Memory B cell (primary cell): Measurements from ENCODE around the gene SNTG2.
A peak's percentile ranks its signal among the peaks of the same experiment; 100 is the strongest.
"Not testable (repeated sequence)": the region's sequence is repeated elsewhere in the genome, so short reads cannot be mapped to it uniquely, and the experiment has no call there.

ENCODE experiments used
- ATAC-seq: fragments of 150-1000 bp; cut with Tn5 transposase; 2 replicates; pipeline ENCODE4 v1.10.0; 2021; ENCODE audit warnings: low read depth, mild to moderate bottlenecking, moderate library complexity
- DNase-seq, 2 donors: peaks; one replicate each; pipeline ENCODE4 v3.0.0; 2022; ENCODE audit warnings: low spot score in 2 of 2
- H3K27ac Mint-ChIP-seq: one replicate; pipeline ENCODE4 v1.8.0; 2022; ENCODE audit warnings: mild to moderate bottlenecking, moderate library complexity, mixed read lengths
- H3K27me3 Mint-ChIP-seq: one replicate; pipeline ENCODE4 v1.8.0; 2022; ENCODE audit warnings: mixed read lengths
- H3K36me3 Mint-ChIP-seq: one replicate; pipeline ENCODE4 v1.8.0; 2022; ENCODE audit warnings: mild to moderate bottlenecking, mixed read lengths
- H3K4me1 Mint-ChIP-seq: one replicate; pipeline ENCODE4 v1.8.0; 2022; ENCODE audit warnings: mixed read lengths
- H3K4me3 Mint-ChIP-seq: one replicate; pipeline ENCODE4 v1.8.0; 2022; ENCODE audit warnings: mild to moderate bottlenecking, moderate library complexity, mixed read lengths
- H3K9me3 Mint-ChIP-seq: one replicate; pipeline ENCODE4 v1.8.0; 2022; ENCODE audit warnings: mixed read lengths

SNTG2 gene

GRCh38 chr2:950080-950966, at the start of gene SNTG2:
SNTG2 (plus strand) TSS chr2:950849; CDS start chr2:950997, 148 bp downstream.
- Mint-ChIP-seq H3K27me3 (peaks cover 14% of the 10 kb centered on the region), H3K27ac (no peak within 1 kb of the TSS), H3K4me1 (peaks cover 10% of the 10 kb centered on the region), H3K9me3 (no peaks in the 10 kb centered on the region), H3K4me3 (peak within 1 kb of the TSS; percentile 41), H3K36me3 (no peaks in the 10 kb centered on the region)
- DNase-seq (no peak), ATAC-seq (no peak)

GRCh38 chr2:902584-902983, 48.1 kb upstream of the SNTG2 start:
- Mint-ChIP-seq H3K4me1 (no peaks in the 10 kb centered on the region), H3K4me3 (no peak overlapping the region), H3K27ac (no peak overlapping the region), H3K36me3 (no peaks in the 10 kb centered on the region), H3K27me3 (peaks cover 13% of the 10 kb centered on the region), H3K9me3 (peaks cover 1% of the 10 kb centered on the region)
- no peak for ATAC-seq
- no peak for DNase-seq

DNA sequence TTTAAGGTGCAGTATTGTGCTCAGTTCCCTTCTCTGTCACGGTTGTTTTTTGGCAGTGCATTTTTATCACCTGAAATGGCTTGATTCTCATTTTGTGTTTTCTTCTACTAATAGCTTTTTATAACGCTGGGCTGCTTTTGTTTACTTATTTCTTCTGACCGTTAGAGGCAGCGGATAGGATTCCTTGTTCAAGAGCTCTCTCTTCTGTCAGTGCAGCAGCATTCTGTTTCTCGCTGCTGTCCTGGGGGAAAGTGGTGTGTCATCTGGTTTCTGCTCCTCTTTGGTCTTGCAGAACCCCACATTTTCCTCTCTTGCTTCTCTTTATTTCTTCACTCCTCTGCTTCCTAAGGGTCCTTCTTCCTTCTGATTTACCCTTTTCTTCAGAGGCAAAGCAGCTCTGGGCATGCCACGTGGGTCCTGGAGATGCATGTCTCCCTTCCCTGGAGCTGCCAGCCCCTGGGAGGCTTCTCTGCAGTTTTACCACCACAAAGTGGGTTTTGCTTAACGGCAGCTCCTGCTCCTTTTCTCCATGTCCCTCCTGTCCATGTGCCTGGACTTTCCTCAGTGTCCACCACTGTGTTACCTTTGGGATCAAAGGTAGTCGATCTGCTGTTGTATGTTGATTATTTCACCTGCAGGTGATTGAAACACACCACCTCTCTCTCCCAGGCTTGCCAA, 47.3 kb upstream of the SNTG2 start:
- no peaks in the 10 kb centered on the region for H3K9me3 Mint-ChIP-seq
- no peak overlapping the region for H3K4me3 Mint-ChIP-seq
- no peak for ATAC-seq
- H3K4me1 Mint-ChIP-seq: no peaks in the 10 kb centered on the region
- H3K27ac Mint-ChIP-seq: no peak overlapping the region
- H3K36me3 Mint-ChIP-seq: no peaks in the 10 kb centered on the region
- H3K27me3 Mint-ChIP-seq: peaks cover 13% of the 10 kb centered on the region
- DNase-seq: no peak

DNA sequence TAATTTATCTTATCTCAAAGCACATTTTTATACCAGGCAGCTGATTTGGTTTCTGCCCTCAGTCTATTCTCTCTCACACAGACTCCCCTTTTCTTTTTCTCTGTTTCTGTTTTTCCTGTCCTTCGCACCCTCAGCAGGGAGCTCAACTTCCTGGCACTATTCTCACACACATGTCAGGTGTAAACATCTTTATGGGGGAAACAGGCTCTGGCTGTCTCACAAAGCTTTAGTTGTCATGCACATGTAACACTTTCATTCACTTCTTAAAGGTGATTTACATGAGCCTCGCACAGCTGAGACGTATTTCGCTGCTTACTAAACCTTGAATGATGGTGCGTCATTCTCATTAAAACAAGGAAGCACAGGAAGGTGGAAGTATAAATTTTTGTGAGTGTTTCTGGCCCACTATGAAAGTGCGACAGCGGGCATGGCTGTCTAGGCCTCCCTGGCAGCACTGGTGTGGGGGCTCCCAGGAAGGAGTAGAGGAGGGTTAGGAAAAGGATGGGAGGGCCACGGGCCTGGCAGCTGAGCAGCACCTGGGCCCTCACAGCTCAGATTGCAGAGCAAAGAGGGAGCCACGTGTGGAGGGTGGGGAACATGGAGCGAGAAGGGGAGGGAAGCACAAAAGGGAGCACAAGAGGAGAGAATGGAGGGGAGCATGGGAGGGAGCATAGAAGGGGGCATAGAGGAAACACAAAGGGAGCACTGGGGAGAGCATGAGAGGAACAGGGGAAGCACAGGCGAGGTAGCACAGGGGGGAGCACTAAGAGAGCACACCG, 46.2 kb upstream of the SNTG2 start:
- no peaks in the 10 kb centered on the region for H3K4me1 Mint-ChIP-seq
- ATAC-seq (no peak), DNase-seq (no peak)
- H3K4me3 Mint-ChIP-seq: no peak overlapping the region
- peaks cover 13% of the 10 kb centered on the region for H3K27me3 Mint-ChIP-seq
- no peaks in the 10 kb centered on the region for H3K9me3 Mint-ChIP-seq
- no peak overlapping the region for H3K27ac Mint-ChIP-seq
- no peaks in the 10 kb centered on the region for H3K36me3 Mint-ChIP-seq

DNA sequence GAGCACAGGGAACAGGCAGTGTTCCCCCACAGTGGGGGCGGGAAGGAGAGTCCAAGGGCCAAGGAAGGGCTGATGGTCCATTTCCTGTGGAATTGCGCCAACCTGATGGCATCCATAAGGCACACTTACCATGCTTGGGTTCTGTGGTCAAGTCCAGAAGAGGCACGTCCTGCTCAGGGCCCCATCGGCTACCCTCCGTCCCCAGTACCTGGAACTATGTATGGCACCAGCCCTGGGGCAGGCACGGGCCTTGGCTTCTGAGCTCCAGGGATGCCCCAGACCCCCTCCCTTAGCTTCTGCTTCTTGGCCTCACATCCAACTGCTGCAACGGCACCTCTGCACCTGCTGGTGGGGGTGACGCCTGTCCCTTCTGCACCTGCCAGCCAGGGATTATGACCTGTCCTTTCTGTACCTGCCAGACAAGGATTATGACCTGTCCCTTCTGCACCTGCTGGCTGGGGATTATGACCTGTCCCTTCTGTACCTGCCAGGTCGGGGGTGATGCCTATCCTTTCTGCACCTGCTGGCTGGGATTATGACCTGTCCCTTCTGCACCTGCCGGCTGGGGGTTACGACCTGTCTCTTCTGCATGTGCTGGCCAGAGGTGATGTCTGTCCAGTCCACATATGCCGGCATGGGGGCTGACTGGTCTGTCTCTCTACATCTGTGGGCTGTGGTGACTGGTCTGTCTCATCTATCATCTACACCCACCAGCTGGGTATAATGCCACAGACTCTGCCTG, 45.4 kb upstream of the SNTG2 start:
- H3K4me1 Mint-ChIP-seq: peaks cover under 1% of the 10 kb centered on the region
- H3K9me3 Mint-ChIP-seq: peaks cover 2% of the 10 kb centered on the region
- H3K27me3 Mint-ChIP-seq: peaks cover 12% of the 10 kb centered on the region
- no peak overlapping the region for H3K27ac Mint-ChIP-seq
- H3K36me3 Mint-ChIP-seq: peaks cover 3% of the 10 kb centered on the region
- ATAC-seq (no peak), DNase-seq (no peak)
- H3K4me3 Mint-ChIP-seq: no peak overlapping the region

DNA sequence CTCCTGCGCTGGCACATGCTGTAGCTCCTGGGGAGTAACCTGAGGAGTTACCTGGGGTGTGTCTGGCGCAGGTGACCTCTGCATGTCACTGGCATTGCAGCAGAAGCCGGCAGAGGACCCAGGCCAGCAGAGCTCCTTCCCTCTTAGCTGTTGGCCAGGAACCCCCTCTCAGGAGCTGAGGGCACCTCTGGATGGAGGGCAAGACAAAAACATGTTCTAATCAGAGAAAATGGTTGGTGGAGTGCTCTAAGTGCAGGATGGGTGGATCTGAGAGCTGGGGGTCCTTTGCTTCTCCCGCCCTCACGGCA, 44.9 kb upstream of the SNTG2 start:
- no peak for ATAC-seq
- H3K27ac Mint-ChIP-seq: no peak overlapping the region
- H3K36me3 Mint-ChIP-seq: peaks cover 4% of the 10 kb centered on the region
- H3K4me3 Mint-ChIP-seq: no peak overlapping the region
- peaks cover 4% of the 10 kb centered on the region for H3K4me1 Mint-ChIP-seq
- DNase-seq: no peak
- H3K27me3 Mint-ChIP-seq: peaks cover 12% of the 10 kb centered on the region
- H3K9me3 Mint-ChIP-seq: peaks cover 6% of the 10 kb centered on the region

GRCh38 chr2:907706-908105, 42.9 kb upstream of the SNTG2 start:
- no peak overlapping the region for H3K4me3 Mint-ChIP-seq
- H3K9me3 Mint-ChIP-seq: peaks cover 6% of the 10 kb centered on the region
- H3K36me3 Mint-ChIP-seq: peaks cover 4% of the 10 kb centered on the region
- peaks cover 12% of the 10 kb centered on the region for H3K27me3 Mint-ChIP-seq
- DNase-seq: no peak
- ATAC-seq: no peak
- peaks cover 4% of the 10 kb centered on the region for H3K4me1 Mint-ChIP-seq
- H3K27ac Mint-ChIP-seq: no peak overlapping the region

DNA sequence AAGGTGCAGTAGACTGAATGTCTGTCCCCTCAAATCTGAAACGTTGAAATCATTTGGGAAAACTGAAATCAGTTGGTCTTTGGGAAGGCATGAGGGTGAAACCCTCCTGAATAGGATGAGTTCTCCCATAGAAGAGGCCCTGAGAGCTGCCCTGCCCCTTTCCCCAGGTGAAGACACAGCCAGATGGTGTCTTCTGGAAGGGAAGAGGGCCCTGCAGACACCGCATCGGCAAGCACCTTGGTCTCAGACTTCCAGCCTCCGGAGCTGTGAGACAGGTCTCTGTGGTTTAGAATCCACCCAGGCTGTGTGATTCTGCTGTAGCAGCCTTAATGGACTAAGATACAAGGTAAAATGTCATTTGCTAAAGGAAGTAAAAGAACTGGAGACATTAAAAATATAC, 42.1 kb upstream of the SNTG2 start:
- H3K9me3 Mint-ChIP-seq: peaks cover 6% of the 10 kb centered on the region
- ATAC-seq: no peak
- no peak overlapping the region for H3K27ac Mint-ChIP-seq
- peaks cover 4% of the 10 kb centered on the region for H3K4me1 Mint-ChIP-seq
- peaks cover 4% of the 10 kb centered on the region for H3K36me3 Mint-ChIP-seq
- H3K27me3 Mint-ChIP-seq: peaks cover 6% of the 10 kb centered on the region
- H3K4me3 Mint-ChIP-seq: no peak overlapping the region
- no peak for DNase-seq

DNA sequence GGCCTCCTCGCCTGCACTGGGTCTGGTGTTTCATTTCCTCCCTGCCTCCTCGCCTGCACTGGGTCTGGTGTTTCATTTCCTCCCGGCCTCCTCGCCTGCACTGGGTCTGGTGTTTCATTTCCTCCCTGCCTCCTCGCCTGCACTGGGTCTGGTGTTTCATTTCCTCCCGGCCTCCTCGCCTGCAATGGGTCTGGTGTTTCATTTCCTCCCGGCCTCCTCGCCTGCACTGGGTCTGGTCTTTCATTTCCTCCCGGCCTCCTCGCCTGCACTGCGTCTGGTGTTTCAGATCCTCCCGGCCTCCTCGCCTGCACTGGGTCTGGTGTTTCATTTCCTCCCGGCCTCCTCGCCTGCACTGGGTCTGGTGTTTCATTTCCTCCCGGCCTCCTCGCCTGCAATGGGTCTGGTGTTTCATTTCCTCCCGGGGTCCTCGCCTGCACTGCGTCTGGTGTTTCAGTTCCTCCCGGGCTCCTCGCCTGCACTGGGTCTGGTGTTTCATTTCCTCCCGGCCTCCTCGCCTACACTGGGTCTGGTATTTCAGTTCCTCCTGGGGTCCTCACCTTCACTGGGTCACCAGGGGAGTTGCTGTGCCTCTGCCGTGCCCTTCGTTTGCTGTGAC, 40.8 kb upstream of the SNTG2 start:
- not testable (repeated sequence) for DNase-seq, H3K4me1 Mint-ChIP-seq, H3K27me3 Mint-ChIP-seq, H3K4me3 Mint-ChIP-seq, ATAC-seq, H3K36me3 Mint-ChIP-seq, H3K9me3 Mint-ChIP-seq, H3K27ac Mint-ChIP-seq

GRCh38 chr2:910698-911097, 40.0 kb upstream of the SNTG2 start:
- DNase-seq: no peak
- no peak overlapping the region for H3K27ac Mint-ChIP-seq

DNA sequence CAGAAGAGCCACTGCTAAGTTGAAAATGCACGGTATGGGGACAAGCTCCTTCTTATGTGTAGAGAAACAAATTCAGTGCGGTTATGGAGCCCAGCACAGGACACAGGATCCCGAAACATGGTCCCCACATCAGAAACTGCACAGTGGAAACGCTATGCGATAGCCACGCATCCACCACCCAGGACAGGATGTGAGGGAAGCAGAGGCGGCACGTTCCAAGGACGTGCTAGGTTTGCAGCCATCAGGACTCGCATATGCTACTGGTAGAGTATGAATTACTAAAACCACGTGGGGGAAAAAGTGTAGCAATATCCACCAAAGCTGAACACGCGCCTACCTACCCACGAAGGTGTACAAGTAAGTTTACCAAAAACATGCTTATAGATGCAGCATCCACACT, 34.7 kb upstream of the SNTG2 start:
- no peaks in the 10 kb centered on the region for H3K4me1 Mint-ChIP-seq
- H3K9me3 Mint-ChIP-seq: no peaks in the 10 kb centered on the region
- no peak overlapping the region for H3K4me3 Mint-ChIP-seq
- DNase-seq: no peak
- ATAC-seq: no peak
- H3K27ac Mint-ChIP-seq: no peak overlapping the region
- no peaks in the 10 kb centered on the region for H3K27me3 Mint-ChIP-seq
- no peaks in the 10 kb centered on the region for H3K36me3 Mint-ChIP-seq

More at GRCh38 chr2:910698-911097, 40.0 kb upstream of the SNTG2 start:
- H3K36me3 Mint-ChIP-seq: peaks cover 4% of the 10 kb centered on the region
- no peak overlapping the region for H3K4me3 Mint-ChIP-seq
- no peak for ATAC-seq
- no peaks in the 10 kb centered on the region for H3K27me3 Mint-ChIP-seq
- peaks cover 4% of the 10 kb centered on the region for H3K4me1 Mint-ChIP-seq
- peaks cover 6% of the 10 kb centered on the region for H3K9me3 Mint-ChIP-seq

DNA sequence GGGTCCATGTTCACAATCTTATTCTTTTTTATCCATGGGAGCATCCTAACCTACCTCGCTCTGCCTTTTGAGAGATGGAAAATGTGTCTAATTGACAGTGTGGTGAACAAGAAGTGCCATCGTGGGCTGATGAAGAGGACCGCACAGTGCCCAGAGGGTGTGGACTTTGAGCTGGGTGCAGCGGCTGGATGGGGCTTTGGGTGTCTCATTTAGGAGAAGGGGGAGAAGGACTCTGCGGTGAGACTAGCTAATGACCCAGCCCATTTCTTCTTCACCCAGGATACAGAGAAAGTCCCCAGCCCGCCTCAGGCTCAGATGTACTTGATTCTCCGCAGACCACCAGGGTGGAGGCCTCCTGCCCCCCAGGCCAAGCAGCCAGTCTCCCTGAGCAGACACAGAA, 33.7 kb upstream of the SNTG2 start:
- no peaks in the 10 kb centered on the region for H3K4me1 Mint-ChIP-seq
- no peak overlapping the region for H3K27ac Mint-ChIP-seq
- no peaks in the 10 kb centered on the region for H3K27me3 Mint-ChIP-seq
- no peaks in the 10 kb centered on the region for H3K36me3 Mint-ChIP-seq
- no peak for ATAC-seq
- DNase-seq: no peak
- no peak overlapping the region for H3K4me3 Mint-ChIP-seq
- no peaks in the 10 kb centered on the region for H3K9me3 Mint-ChIP-seq

- Mint-ChIP-seq H3K4me1 (no peaks in the 10 kb centered on the region), H3K4me3 (no peak overlapping the region), H3K36me3 (no peaks in the 10 kb centered on the region), H3K9me3 (no peaks in the 10 kb centered on the region), H3K27ac (no peak overlapping the region), H3K27me3 (peaks cover 2% of the 10 kb centered on the region)
- ATAC-seq (no peak), DNase-seq (no peak)
These were observed 31.0 kb upstream of the SNTG2 start for GRCh38 chr2:919672-920071.
